Fibroblast of skin of right quadriceps (primary cell): ENCODE results near the gene ABCD1.
"Not testable (repeated sequence)": the region's sequence is repeated elsewhere in the genome, so short reads cannot be mapped to it uniquely, and the experiment has no call there.

ENCODE experiments used
- DNase-seq: peaks from one replicate; pipeline ENCODE4 v3.0.0-alpha.2; 2013

ABCD1 gene

GRCh38 chrX:153694687-153695270 is 29.9 kb upstream of the ABCD1 start:
- no peak for DNase-seq

GRCh38 chrX:153696100-153696499 is 28.6 kb upstream of the ABCD1 start:
- DNase-seq: no peak

GRCh38 chrX:153696538-153696937 is 28.1 kb upstream of the ABCD1 start:
- not testable (repeated sequence) for DNase-seq

- not testable (repeated sequence) for DNase-seq
Measured at GRCh38 chrX:153696986-153697722, 27.5 kb upstream of the ABCD1 start.

GRCh38 chrX:153697924-153698865 is 26.5 kb upstream of the ABCD1 start:
- no peak for DNase-seq

- not testable (repeated sequence) for DNase-seq
Measured at GRCh38 chrX:153699210-153699783, 25.4 kb upstream of the ABCD1 start.

- DNase-seq: not testable (repeated sequence)
Measured at GRCh38 chrX:153699784-153700371, 24.8 kb upstream of the ABCD1 start.

GRCh38 chrX:153700376-153700945 is 24.2 kb upstream of the ABCD1 start:
- DNase-seq: no peak

GRCh38 chrX:153700967-153701366 is 23.7 kb upstream of the ABCD1 start:
- DNase-seq: no peak

GRCh38 chrX:153701706-153702105 is 22.9 kb upstream of the ABCD1 start:
- no peak for DNase-seq

- DNase-seq: no peak
Measured at GRCh38 chrX:153702336-153703035, 22.2 kb upstream of the ABCD1 start.

- no peak for DNase-seq
Measured at GRCh38 chrX:153703036-153703370, 21.7 kb upstream of the ABCD1 start.

- no peak for DNase-seq
Measured at GRCh38 chrX:153704021-153704526, 20.6 kb upstream of the ABCD1 start.

GRCh38 chrX:153704631-153705402 is 19.8 kb upstream of the ABCD1 start:
- DNase-seq: not testable (repeated sequence)

- DNase-seq: not testable (repeated sequence)
Measured at GRCh38 chrX:153705403-153706060, 19.1 kb upstream of the ABCD1 start.

- DNase-seq: no peak
Measured at GRCh38 chrX:153706799-153707198, 17.9 kb upstream of the ABCD1 start.

GRCh38 chrX:153707406-153707805 is 17.2 kb upstream of the ABCD1 start:
- no peak for DNase-seq

- peak; percentile 67 for DNase-seq
Measured at GRCh38 chrX:153708415-153708814, 16.2 kb upstream of the ABCD1 start.

- DNase-seq: no peak
Measured at GRCh38 chrX:153709726-153710674, 14.7 kb upstream of the ABCD1 start.
